Measurements from ENCODE around the gene RLN3.
"Not testable (repeated sequence)": the region's sequence is repeated elsewhere in the genome, so short reads cannot be mapped to it uniquely, and the experiment has no call there.

The RLN3 gene

DNA sequence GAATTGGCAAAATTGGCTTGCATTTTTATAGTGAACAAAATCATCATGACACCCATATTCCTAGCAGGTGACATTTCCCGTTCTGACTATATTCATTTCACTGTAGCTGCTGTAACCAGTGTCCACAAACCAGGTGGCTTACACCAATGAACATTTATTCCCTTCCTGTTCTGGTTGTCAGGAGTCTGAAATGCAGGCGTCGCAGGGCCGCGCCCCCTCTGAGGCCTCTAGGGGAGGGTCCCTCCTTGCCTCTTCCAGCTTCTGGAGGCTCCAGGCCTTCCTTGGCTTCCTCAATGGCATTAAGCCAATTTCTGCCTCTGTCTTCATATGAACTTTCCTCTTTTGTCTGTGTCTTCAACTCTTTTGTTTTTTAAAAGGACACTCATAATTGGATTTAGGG, 6.5 kb upstream of the RLN3 start:
- Histone ChIP-seq H3K79me2 (ENCODE audit: insufficient read depth, low read length) (no peaks in the 10 kb centered on the region), H3K9ac (ENCODE audit: low read depth, low read length) (no peak overlapping the region), H3K36me3 (ENCODE audit: insufficient read depth, low read length) (no peaks in the 10 kb centered on the region), H2AFZ (ENCODE audit: low read depth, low read length) (no peak overlapping the region), H3K4me3 (ENCODE audit: low read depth in 1 of 2, low read length in 2 of 2) (no peak overlapping the region), H3K27me3 (ENCODE audit: insufficient read depth, low read length, poor library complexity) (no peaks in the 10 kb centered on the region), H3K4me1 (ENCODE audit: insufficient read depth, low read length) (no peaks in the 10 kb centered on the region), H3K9me3 (ENCODE audit: insufficient read depth, low read length, severe bottlenecking) (no peaks in the 10 kb centered on the region), H4K20me1 (ENCODE audit: insufficient read depth, low read length) (no peaks in the 10 kb centered on the region), H3K4me2 (ENCODE audit: insufficient read depth, low read length) (no peak overlapping the region), H3K27ac (ENCODE audit: low read length) (no peak overlapping the region)
- TF ChIP-seq, protein P1, sequence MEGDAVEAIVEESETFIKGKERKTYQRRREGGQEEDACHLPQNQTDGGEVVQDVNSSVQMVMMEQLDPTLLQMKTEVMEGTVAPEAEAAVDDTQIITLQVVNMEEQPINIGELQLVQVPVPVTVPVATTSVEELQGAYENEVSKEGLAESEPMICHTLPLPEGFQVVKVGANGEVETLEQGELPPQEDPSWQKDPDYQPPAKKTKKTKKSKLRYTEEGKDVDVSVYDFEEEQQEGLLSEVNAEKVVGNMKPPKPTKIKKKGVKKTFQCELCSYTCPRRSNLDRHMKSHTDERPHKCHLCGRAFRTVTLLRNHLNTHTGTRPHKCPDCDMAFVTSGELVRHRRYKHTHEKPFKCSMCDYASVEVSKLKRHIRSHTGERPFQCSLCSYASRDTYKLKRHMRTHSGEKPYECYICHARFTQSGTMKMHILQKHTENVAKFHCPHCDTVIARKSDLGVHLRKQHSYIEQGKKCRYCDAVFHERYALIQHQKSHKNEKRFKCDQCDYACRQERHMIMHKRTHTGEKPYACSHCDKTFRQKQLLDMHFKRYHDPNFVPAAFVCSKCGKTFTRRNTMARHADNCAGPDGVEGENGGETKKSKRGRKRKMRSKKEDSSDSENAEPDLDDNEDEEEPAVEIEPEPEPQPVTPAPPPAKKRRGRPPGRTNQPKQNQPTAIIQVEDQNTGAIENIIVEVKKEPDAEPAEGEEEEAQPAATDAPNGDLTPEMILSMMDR (IDR thresholded peaks at IDR 0.05; ENCODE audit: borderline replicate concordance, extremely low read depth, low read length, poor library complexity, severe bottlenecking): no peak
- no peak for TF ChIP-seq EZH2 (IDR thresholded peaks at IDR 0.05; ENCODE audit: borderline replicate concordance, low read depth, low read length, severe bottlenecking)
- ATAC-seq (ENCODE audit: insufficient read depth, low read depth) (peak; percentile 42; the same call in 1 of the 3 replicates), DNase-seq (no peak)

- Histone ChIP-seq H4K20me1 (ENCODE audit: insufficient read depth, low read length) (no peaks in the 10 kb centered on the region), H3K9ac (ENCODE audit: low read depth, low read length) (no peak overlapping the region), H3K36me3 (ENCODE audit: insufficient read depth, low read length) (no peaks in the 10 kb centered on the region), H2AFZ (ENCODE audit: low read depth, low read length) (no peak overlapping the region), H3K27me3 (ENCODE audit: insufficient read depth, low read length, poor library complexity) (no peaks in the 10 kb centered on the region), H3K27ac (ENCODE audit: low read length) (no peak overlapping the region), H3K4me2 (ENCODE audit: insufficient read depth, low read length) (no peak overlapping the region), H3K9me3 (ENCODE audit: insufficient read depth, low read length, severe bottlenecking) (no peaks in the 10 kb centered on the region), H3K4me3 (ENCODE audit: low read depth in 1 of 2, low read length in 2 of 2) (no peak overlapping the region), H3K4me1 (ENCODE audit: insufficient read depth, low read length) (no peaks in the 10 kb centered on the region), H3K79me2 (ENCODE audit: insufficient read depth, low read length) (no peaks in the 10 kb centered on the region)
- ATAC-seq (ENCODE audit: insufficient read depth, low read depth) (no peak), DNase-seq (no peak)
- no peak for TF ChIP-seq EZH2 (IDR thresholded peaks at IDR 0.05; ENCODE audit: borderline replicate concordance, low read depth, low read length, severe bottlenecking)
- TF ChIP-seq, protein P1 (IDR thresholded peaks at IDR 0.05; ENCODE audit: borderline replicate concordance, extremely low read depth, low read length, poor library complexity, severe bottlenecking): no peak
Measured at GRCh38 chr19:14022469-14022868, 5.5 kb upstream of the RLN3 start.

DNA sequence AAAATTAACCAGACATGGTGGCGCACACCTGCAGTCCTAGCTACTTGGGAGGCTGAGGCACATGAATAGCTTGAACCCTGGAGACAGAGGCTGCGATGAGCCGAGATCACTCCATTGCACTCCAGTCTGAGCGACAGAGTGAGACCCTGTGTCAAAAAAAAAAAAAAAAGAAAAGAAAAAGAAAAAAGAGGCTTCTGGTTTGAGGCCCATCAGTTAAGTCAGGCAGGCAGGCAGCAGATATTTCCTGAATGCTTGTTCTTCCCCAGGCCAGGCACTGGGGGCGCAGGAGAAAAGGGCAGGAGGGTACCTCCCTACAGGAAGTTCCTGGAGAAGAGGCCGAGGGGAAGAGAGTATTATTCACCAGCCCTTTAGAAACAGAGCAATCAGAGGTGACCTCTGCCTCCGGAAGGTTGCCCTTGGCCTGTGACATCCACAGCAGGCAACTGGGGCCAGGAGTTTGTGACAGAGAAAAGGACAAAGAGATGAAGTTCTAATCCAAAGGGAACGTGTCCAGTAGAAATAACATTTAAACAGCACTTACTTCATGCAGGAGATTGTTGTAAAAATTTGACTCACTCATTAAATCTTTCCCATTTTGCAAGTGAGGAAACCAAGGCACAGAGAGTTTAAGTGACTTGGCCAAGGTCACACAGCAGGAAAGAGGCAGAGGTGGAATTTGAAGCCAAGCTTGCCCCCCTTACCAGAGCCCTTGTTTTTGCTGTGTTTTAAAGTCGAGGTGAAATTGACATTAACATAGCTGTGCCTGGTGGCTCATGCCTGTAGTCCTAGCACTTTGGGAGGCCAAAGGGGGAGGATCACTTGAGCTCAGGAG, 4.3 kb upstream of the RLN3 start:
- TF ChIP-seq, protein P1 (IDR thresholded peaks at IDR 0.05; ENCODE audit: borderline replicate concordance, extremely low read depth, low read length, poor library complexity, severe bottlenecking): no peak
- TF ChIP-seq EZH2 (IDR thresholded peaks at IDR 0.05; ENCODE audit: borderline replicate concordance, low read depth, low read length, severe bottlenecking): no peak
- Histone ChIP-seq H2AFZ (ENCODE audit: low read depth, low read length) (no peak overlapping the region), H3K27ac (ENCODE audit: low read length) (no peak overlapping the region), H4K20me1 (ENCODE audit: insufficient read depth, low read length) (no peaks in the 10 kb centered on the region), H3K9me3 (ENCODE audit: insufficient read depth, low read length, severe bottlenecking) (no peaks in the 10 kb centered on the region), H3K79me2 (ENCODE audit: insufficient read depth, low read length) (no peaks in the 10 kb centered on the region), H3K4me2 (ENCODE audit: insufficient read depth, low read length) (no peak overlapping the region), H3K27me3 (ENCODE audit: insufficient read depth, low read length, poor library complexity) (no peaks in the 10 kb centered on the region), H3K4me3 (ENCODE audit: low read depth in 1 of 2, low read length in 2 of 2) (no peak overlapping the region), H3K36me3 (ENCODE audit: insufficient read depth, low read length) (0 out of 2 replicates have a peak, but pooled peaks cover 6% of the 10 kb centered on the region), H3K9ac (ENCODE audit: low read depth, low read length) (no peak overlapping the region), H3K4me1 (ENCODE audit: insufficient read depth, low read length) (no peaks in the 10 kb centered on the region)
- no peak for DNase-seq
- no peak for ATAC-seq (ENCODE audit: insufficient read depth, low read depth)

DNA sequence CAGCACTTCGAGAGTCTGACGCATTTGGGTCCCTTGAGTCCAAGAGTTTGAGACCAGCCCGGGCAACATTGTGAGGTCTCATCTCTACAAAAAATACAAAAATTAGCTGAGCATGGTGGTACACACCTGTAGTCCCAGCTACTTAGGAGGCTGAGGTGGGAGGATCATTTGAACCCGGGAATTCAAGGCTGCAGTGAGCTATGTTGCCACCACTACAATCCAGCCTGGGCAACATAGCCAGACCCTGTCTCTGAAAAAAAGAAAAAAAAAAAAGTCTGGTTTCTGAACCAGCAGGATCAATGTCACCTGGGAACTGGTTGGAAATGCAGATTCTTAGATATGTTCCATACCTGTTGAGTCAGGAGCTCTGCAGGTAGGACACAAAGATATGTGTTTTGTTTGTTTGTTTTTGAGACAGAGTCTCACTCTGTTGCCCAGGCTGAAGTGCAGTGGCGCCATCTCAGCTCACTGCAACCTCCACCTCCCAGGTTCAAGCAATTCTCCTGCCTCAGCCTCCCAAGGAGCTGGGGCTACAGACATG, 1.2 kb upstream of the RLN3 start:
- H3K79me2 ChIP-seq (ENCODE audit: insufficient read depth, low read length); H3K4me2 ChIP-seq (ENCODE audit: insufficient read depth, low read length); H2AFZ ChIP-seq (ENCODE audit: low read depth, low read length); H3K9ac ChIP-seq (ENCODE audit: low read depth, low read length); H3K27me3 ChIP-seq (ENCODE audit: insufficient read depth, low read length, poor library complexity); H3K4me3 ChIP-seq (ENCODE audit: low read depth in 1 of 2, low read length in 2 of 2); ATAC-seq (ENCODE audit: insufficient read depth, low read depth); H3K27ac ChIP-seq (ENCODE audit: low read length); H3K9me3 ChIP-seq (ENCODE audit: insufficient read depth, low read length, severe bottlenecking); H4K20me1 ChIP-seq (ENCODE audit: insufficient read depth, low read length); DNase-seq; H3K36me3 ChIP-seq (ENCODE audit: insufficient read depth, low read length): not testable (repeated sequence)
- H3K4me1 ChIP-seq (ENCODE audit: insufficient read depth, low read length): peaks cover 14% of the 10 kb centered on the region
